Right atrium auricular region (tissue), 2 donors: Measurements from ENCODE around the gene TGFBI. TPM values are rescaled to one million over a fixed set of nuclear protein-coding genes. Genes with fewer than 3 reads are reported as not detected.

Source experiments
- DNase-seq: peaks from one replicate; pipeline ENCODE4 v3.0.0-alpha.2; 2019; ENCODE audit warnings: low spot score
- H3K27ac ChIP-seq, 2 donors: fragments of 200-600 bp; sonication (generic); 1 replicate in 1 of 2; 2 replicates in 1 of 2; pipeline ENCODE4 v1.5.1; 2016 to 2019
- H3K27me3 ChIP-seq, 2 donors: fragments of 200-600 bp; sonication (generic); one replicate each; pipeline versions ENCODE4 v1.5.1 to v1.6.0; 2017 to 2019
- H3K36me3 ChIP-seq: fragments of 200-600 bp; sonication (generic); one replicate; pipeline ENCODE4 v1.5.1; 2016
- H3K4me1 ChIP-seq, 2 donors: fragments of 200-600 bp; sonication (generic); one replicate each; pipeline versions ENCODE4 v1.5.1 to v1.6.0; 2017 to 2019
- H3K4me3 ChIP-seq, 2 donors: fragments of 200-600 bp; sonication (generic); 1 replicate in 1 of 2; 2 replicates in 1 of 2; pipeline ENCODE4 v1.5.1; 2017 to 2019; ENCODE audit warnings: mild to moderate bottlenecking in 1 of 2, moderate library complexity in 1 of 2
- H3K9me3 ChIP-seq, 2 donors: fragments of 200-600 bp; sonication (generic); one replicate each; pipeline ENCODE4 v1.5.1; 2019
- total RNA-seq, 2 donors: library from RNA; depleted of rRNA; stranded (reverse); fragments of >200 nt; gene quantifications; one replicate each; pipeline ENCODE4 v1.1.0, GENCODE V29; 2016
- TF ChIP-seq, protein P1 (sequence below), 2 donors: fragments of 200-600 bp; sonication (generic); IDR thresholded peaks; one replicate each; pipeline ENCODE4 v1.5.1; 2019; ENCODE audit warnings: antibody characterized with exemption in 2 of 2

The TGFBI gene
- total RNA-seq, 2 donors from 2014 or later, result 30.4 to 65.0 TPM

- Histone ChIP-seq H3K27me3 (no peaks in the 10 kb centered on the region), H3K4me3 (no peak overlapping the region), H3K36me3 (no peaks in the 10 kb centered on the region), H3K27ac (peak overlapping the region; percentile 32 to 45), H3K4me1 (peaks cover 0 to 7% of the 10 kb centered on the region in 2 donors), H3K9me3 (no peaks in the 10 kb centered on the region)
- TF ChIP-seq, protein P1, sequence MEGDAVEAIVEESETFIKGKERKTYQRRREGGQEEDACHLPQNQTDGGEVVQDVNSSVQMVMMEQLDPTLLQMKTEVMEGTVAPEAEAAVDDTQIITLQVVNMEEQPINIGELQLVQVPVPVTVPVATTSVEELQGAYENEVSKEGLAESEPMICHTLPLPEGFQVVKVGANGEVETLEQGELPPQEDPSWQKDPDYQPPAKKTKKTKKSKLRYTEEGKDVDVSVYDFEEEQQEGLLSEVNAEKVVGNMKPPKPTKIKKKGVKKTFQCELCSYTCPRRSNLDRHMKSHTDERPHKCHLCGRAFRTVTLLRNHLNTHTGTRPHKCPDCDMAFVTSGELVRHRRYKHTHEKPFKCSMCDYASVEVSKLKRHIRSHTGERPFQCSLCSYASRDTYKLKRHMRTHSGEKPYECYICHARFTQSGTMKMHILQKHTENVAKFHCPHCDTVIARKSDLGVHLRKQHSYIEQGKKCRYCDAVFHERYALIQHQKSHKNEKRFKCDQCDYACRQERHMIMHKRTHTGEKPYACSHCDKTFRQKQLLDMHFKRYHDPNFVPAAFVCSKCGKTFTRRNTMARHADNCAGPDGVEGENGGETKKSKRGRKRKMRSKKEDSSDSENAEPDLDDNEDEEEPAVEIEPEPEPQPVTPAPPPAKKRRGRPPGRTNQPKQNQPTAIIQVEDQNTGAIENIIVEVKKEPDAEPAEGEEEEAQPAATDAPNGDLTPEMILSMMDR (IDR thresholded peaks at IDR 0.05), result no peak
- DNase-seq, result no peak
Observed at GRCh38 chr5:135986401-135986800, 42.4 kb upstream of the TGFBI start.

GRCh38 chr5:135986891-135987401, 41.8 kb upstream of the TGFBI start:
- Histone ChIP-seq H3K9me3 (no peaks in the 10 kb centered on the region), H3K27me3 (no peaks in the 10 kb centered on the region), H3K27ac (peak overlapping the region; percentile 32 to 45), H3K4me3 (no peak overlapping the region), H3K36me3 (no peaks in the 10 kb centered on the region), H3K4me1 (peaks cover 0 to 7% of the 10 kb centered on the region in 2 donors)
- DNase-seq, result no peak
- TF ChIP-seq, protein P1 (IDR thresholded peaks at IDR 0.05), result no peak

GRCh38 chr5:135988546-135988945, 40.2 kb upstream of the TGFBI start:
- Histone ChIP-seq H3K4me1 (peaks cover 0 to 13% of the 10 kb centered on the region in 2 donors), H3K27ac (no peak overlapping the region), H3K9me3 (no peaks in the 10 kb centered on the region), H3K27me3 (no peaks in the 10 kb centered on the region), H3K36me3 (no peaks in the 10 kb centered on the region), H3K4me3 (no peak overlapping the region)
- TF ChIP-seq, protein P1 (IDR thresholded peaks at IDR 0.05), result no peak
- DNase-seq, result no peak

DNA sequence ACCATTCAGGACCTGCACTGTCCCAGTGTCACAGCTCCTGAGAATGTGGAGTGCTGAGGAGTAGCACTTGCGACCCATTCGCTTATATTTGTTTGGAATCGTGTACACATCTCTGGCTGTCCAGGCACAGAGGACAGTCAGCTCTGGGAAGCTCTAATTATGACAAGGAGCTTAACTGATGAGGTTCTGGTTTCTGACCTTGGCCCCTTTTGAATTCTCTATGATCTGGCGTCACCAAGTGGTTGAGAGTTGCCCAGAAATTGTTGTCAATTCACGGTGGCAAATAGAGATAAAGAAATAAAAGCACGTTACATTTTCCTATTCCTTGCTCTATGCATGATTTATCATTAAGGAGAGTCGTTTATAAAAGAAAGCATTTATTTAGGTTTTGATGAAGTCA, 39.1 kb upstream of the TGFBI start:
- Histone ChIP-seq H3K4me1 (peaks cover 0 to 21% of the 10 kb centered on the region in 2 donors), H3K36me3 (no peaks in the 10 kb centered on the region), H3K27ac (no peak overlapping the region), H3K27me3 (no peaks in the 10 kb centered on the region), H3K9me3 (no peaks in the 10 kb centered on the region), H3K4me3 (no peak overlapping the region)
- DNase-seq, result no peak
- TF ChIP-seq, protein P1 (IDR thresholded peaks at IDR 0.05), result no peak

GRCh38 chr5:135990528-135991255, 38.1 kb upstream of the TGFBI start:
- peaks cover 0 to 21% of the 10 kb centered on the region in 2 donors for H3K4me1 ChIP-seq
- DNase-seq, result no peak
- no peaks in the 10 kb centered on the region for H3K36me3 ChIP-seq
- no peak overlapping the region for H3K4me3 ChIP-seq
- no peaks in the 10 kb centered on the region for H3K9me3 ChIP-seq
- no peaks in the 10 kb centered on the region for H3K27me3 ChIP-seq
- peak overlapping the region in 1 of 2 donors; percentile 25 for H3K27ac ChIP-seq
- TF ChIP-seq, protein P1 (IDR thresholded peaks at IDR 0.05), result no peak
